ENCODE measurements around the gene SEH1L.

The SEH1L gene

GRCh38 chr18:12921178-12921577 lies 26.6 kb upstream of the SEH1L start:
- no peaks in the 10 kb centered on the region for H3K27me3 ChIP-seq (ENCODE audit: control insufficient read depth, insufficient read depth, low read length, poor library complexity, severe bottlenecking)
- WGBS, 2 experiments: 89 to 93% methylated on average over 7 of the region's 7 CpGs
- H3K27ac ChIP-seq (ENCODE audit: insufficient read depth, low read depth, low read length, poor library complexity, severe bottlenecking): no peak overlapping the region
- H3K4me3 ChIP-seq (ENCODE audit: insufficient read depth, low read depth, low read length): no peak overlapping the region
- H3K9me3 ChIP-seq (ENCODE audit: control insufficient read depth, low read length): no peaks in the 10 kb centered on the region
- no peaks in the 10 kb centered on the region for H3K36me3 ChIP-seq (ENCODE audit: control insufficient read depth, insufficient read depth, low read length)
- no peaks in the 10 kb centered on the region for H3K4me1 ChIP-seq (ENCODE audit: control insufficient read depth, insufficient read depth, low read length)

- 100% methylated on average over 1 of the region's 1 CpG; no CpG with 5 or more reads in 1 of the 2 experiments for WGBS, 2 experiments
- Histone ChIP-seq H3K4me3 (ENCODE audit: insufficient read depth, low read depth, low read length) (no peak overlapping the region), H3K4me1 (ENCODE audit: control insufficient read depth, insufficient read depth, low read length) (no peaks in the 10 kb centered on the region), H3K27ac (ENCODE audit: insufficient read depth, low read depth, low read length, poor library complexity, severe bottlenecking) (no peak overlapping the region), H3K36me3 (ENCODE audit: control insufficient read depth, insufficient read depth, low read length) (no peaks in the 10 kb centered on the region), H3K9me3 (ENCODE audit: control insufficient read depth, low read length) (no peaks in the 10 kb centered on the region), H3K27me3 (ENCODE audit: control insufficient read depth, insufficient read depth, low read length, poor library complexity, severe bottlenecking) (no peaks in the 10 kb centered on the region)
These were observed 25.5 kb upstream of the SEH1L start for GRCh38 chr18:12922266-12922665.

- H3K27me3 ChIP-seq (ENCODE audit: control insufficient read depth, insufficient read depth, low read length, poor library complexity, severe bottlenecking): no peaks in the 10 kb centered on the region
These were observed 23.2 kb upstream of the SEH1L start for GRCh38 chr18:12924616-12925015.

GRCh38 chr18:12928206-12928605 lies 19.6 kb upstream of the SEH1L start:
- Histone ChIP-seq H3K4me1 (ENCODE audit: control insufficient read depth, insufficient read depth, low read length) (no peaks in the 10 kb centered on the region), H3K27me3 (ENCODE audit: control insufficient read depth, insufficient read depth, low read length, poor library complexity, severe bottlenecking) (no peaks in the 10 kb centered on the region), H3K4me3 (ENCODE audit: insufficient read depth, low read depth, low read length) (no peak overlapping the region), H3K36me3 (ENCODE audit: control insufficient read depth, insufficient read depth, low read length) (no peaks in the 10 kb centered on the region), H3K27ac (ENCODE audit: insufficient read depth, low read depth, low read length, poor library complexity, severe bottlenecking) (no peak overlapping the region), H3K9me3 (ENCODE audit: control insufficient read depth, low read length) (no peaks in the 10 kb centered on the region)
- WGBS, 2 experiments: 92 to 98% methylated on average over 4 of the region's 4 CpGs

More at GRCh38 chr18:12924616-12925015, 23.2 kb upstream of the SEH1L start:
- H3K4me1 ChIP-seq (ENCODE audit: control insufficient read depth, insufficient read depth, low read length): no peaks in the 10 kb centered on the region
- 92% methylated on average over 6 of the region's 6 CpGs for WGBS, 2 experiments
- no peak overlapping the region for H3K4me3 ChIP-seq (ENCODE audit: insufficient read depth, low read depth, low read length)
- no peaks in the 10 kb centered on the region for H3K36me3 ChIP-seq (ENCODE audit: control insufficient read depth, insufficient read depth, low read length)
- H3K9me3 ChIP-seq (ENCODE audit: control insufficient read depth, low read length): no peaks in the 10 kb centered on the region
- no peak overlapping the region for H3K27ac ChIP-seq (ENCODE audit: insufficient read depth, low read depth, low read length, poor library complexity, severe bottlenecking)

GRCh38 chr18:12928641-12929040 lies 19.2 kb upstream of the SEH1L start:
- H3K4me3 ChIP-seq (ENCODE audit: insufficient read depth, low read depth, low read length): no peak overlapping the region
- H3K9me3 ChIP-seq (ENCODE audit: control insufficient read depth, low read length): no peaks in the 10 kb centered on the region
- 91 to 95% methylated on average over 5 of the region's 5 CpGs for WGBS, 2 experiments
- no peaks in the 10 kb centered on the region for H3K4me1 ChIP-seq (ENCODE audit: control insufficient read depth, insufficient read depth, low read length)
- no peak overlapping the region for H3K27ac ChIP-seq (ENCODE audit: insufficient read depth, low read depth, low read length, poor library complexity, severe bottlenecking)
- no peaks in the 10 kb centered on the region for H3K36me3 ChIP-seq (ENCODE audit: control insufficient read depth, insufficient read depth, low read length)
- no peaks in the 10 kb centered on the region for H3K27me3 ChIP-seq (ENCODE audit: control insufficient read depth, insufficient read depth, low read length, poor library complexity, severe bottlenecking)

- 91 to 96% methylated on average over 5 of the region's 5 CpGs for WGBS, 2 experiments
- Histone ChIP-seq H3K4me3 (ENCODE audit: insufficient read depth, low read depth, low read length) (no peak overlapping the region), H3K4me1 (ENCODE audit: control insufficient read depth, insufficient read depth, low read length) (no peaks in the 10 kb centered on the region), H3K27ac (ENCODE audit: insufficient read depth, low read depth, low read length, poor library complexity, severe bottlenecking) (no peak overlapping the region), H3K9me3 (ENCODE audit: control insufficient read depth, low read length) (no peaks in the 10 kb centered on the region), H3K27me3 (ENCODE audit: control insufficient read depth, insufficient read depth, low read length, poor library complexity, severe bottlenecking) (no peaks in the 10 kb centered on the region), H3K36me3 (ENCODE audit: control insufficient read depth, insufficient read depth, low read length) (no peaks in the 10 kb centered on the region)
These were observed 18.2 kb upstream of the SEH1L start for GRCh38 chr18:12929477-12930083.

GRCh38 chr18:12930376-12930775 lies 17.4 kb upstream of the SEH1L start:
- no peaks in the 10 kb centered on the region for H3K36me3 ChIP-seq (ENCODE audit: control insufficient read depth, insufficient read depth, low read length)
- peaks cover 3% of the 10 kb centered on the region for H3K27me3 ChIP-seq (ENCODE audit: control insufficient read depth, insufficient read depth, low read length, poor library complexity, severe bottlenecking)
- H3K27ac ChIP-seq (ENCODE audit: insufficient read depth, low read depth, low read length, poor library complexity, severe bottlenecking): no peak overlapping the region
- H3K4me3 ChIP-seq (ENCODE audit: insufficient read depth, low read depth, low read length): no peak overlapping the region
- WGBS, 2 experiments: 91 to 94% methylated on average over 3 of the region's 3 CpGs
- no peaks in the 10 kb centered on the region for H3K4me1 ChIP-seq (ENCODE audit: control insufficient read depth, insufficient read depth, low read length)
- H3K9me3 ChIP-seq (ENCODE audit: control insufficient read depth, low read length): no peaks in the 10 kb centered on the region

GRCh38 chr18:12930908-12931307 lies 16.9 kb upstream of the SEH1L start:
- H3K4me3 ChIP-seq (ENCODE audit: insufficient read depth, low read depth, low read length): no peak overlapping the region
- no peaks in the 10 kb centered on the region for H3K4me1 ChIP-seq (ENCODE audit: control insufficient read depth, insufficient read depth, low read length)
- WGBS, 2 experiments: 76 to 77% methylated on average over 3 of the region's 3 CpGs
- H3K36me3 ChIP-seq (ENCODE audit: control insufficient read depth, insufficient read depth, low read length): no peaks in the 10 kb centered on the region
- H3K9me3 ChIP-seq (ENCODE audit: control insufficient read depth, low read length): no peaks in the 10 kb centered on the region
- peaks cover 3% of the 10 kb centered on the region for H3K27me3 ChIP-seq (ENCODE audit: control insufficient read depth, insufficient read depth, low read length, poor library complexity, severe bottlenecking)
- H3K27ac ChIP-seq (ENCODE audit: insufficient read depth, low read depth, low read length, poor library complexity, severe bottlenecking): no peak overlapping the region

- Histone ChIP-seq H3K4me1 (ENCODE audit: control insufficient read depth, insufficient read depth, low read length) (no peaks in the 10 kb centered on the region), H3K27me3 (ENCODE audit: control insufficient read depth, insufficient read depth, low read length, poor library complexity, severe bottlenecking) (peaks cover 3% of the 10 kb centered on the region), H3K4me3 (ENCODE audit: insufficient read depth, low read depth, low read length) (no peak overlapping the region), H3K9me3 (ENCODE audit: control insufficient read depth, low read length) (no peaks in the 10 kb centered on the region), H3K27ac (ENCODE audit: insufficient read depth, low read depth, low read length, poor library complexity, severe bottlenecking) (no peak overlapping the region), H3K36me3 (ENCODE audit: control insufficient read depth, insufficient read depth, low read length) (no peaks in the 10 kb centered on the region)
These were observed 14.5 kb upstream of the SEH1L start for GRCh38 chr18:12933327-12933726.

GRCh38 chr18:12934454-12935071 lies 13.2 kb upstream of the SEH1L start:
- H3K9me3 ChIP-seq (ENCODE audit: control insufficient read depth, low read length): no peaks in the 10 kb centered on the region
- WGBS, 2 experiments: 43 to 47% methylated on average over 11 of the region's 11 CpGs
- no peak overlapping the region for H3K27ac ChIP-seq (ENCODE audit: insufficient read depth, low read depth, low read length, poor library complexity, severe bottlenecking)
- H3K4me3 ChIP-seq (ENCODE audit: insufficient read depth, low read depth, low read length): no peak overlapping the region
- no peaks in the 10 kb centered on the region for H3K36me3 ChIP-seq (ENCODE audit: control insufficient read depth, insufficient read depth, low read length)
- H3K4me1 ChIP-seq (ENCODE audit: control insufficient read depth, insufficient read depth, low read length): no peaks in the 10 kb centered on the region
- H3K27me3 ChIP-seq (ENCODE audit: control insufficient read depth, insufficient read depth, low read length, poor library complexity, severe bottlenecking): peaks cover 3% of the 10 kb centered on the region
